Measurements from ENCODE around the gene EIF4E1B. TPM values are rescaled to one million over a fixed set of nuclear protein-coding genes. Genes with fewer than 3 reads are reported as not detected.
A peak's percentile ranks its signal among the peaks of the same experiment; 100 is the strongest.

EIF4E1B gene
- total and polyA plus RNA-seq, 12 donors, result not detected

GRCh38 chr5:176620333-176620981 is 10.0 kb upstream of the EIF4E1B start:
- ATAC-seq (peak in 6 of 8 donors; percentile 13 to 29 (median 22)), DNase-seq (no peak)
- WGBS, 2 donors, result 5 to 6% methylated on average over 32 of the region's 32 CpGs
- peaks cover 0 to 29% (median 23%) of the 10 kb centered on the region in 9 donors for H3K4me1 ChIP-seq
- TF ChIP-seq CTCF (IDR thresholded peaks at IDR 0.05), result no peak
- intact Hi-C loops (cut with DNase I), result no loop called here
- no peak overlapping the region for H3K27ac ChIP-seq
- no peaks in the 10 kb centered on the region for H3K9me3 ChIP-seq
- peak overlapping the region in 1 of 10 donors; percentile 14 for H3K4me3 ChIP-seq
- H3K36me3 ChIP-seq, result no peaks in the 10 kb centered on the region
- H3K27me3 ChIP-seq, result peaks cover 9 to 97% (median 91%) of the 10 kb centered on the region in 7 donors

GRCh38 chr5:176621661-176622079 is 8.8 kb upstream of the EIF4E1B start:
- H3K27me3 ChIP-seq, result peaks cover 9 to 96% (median 91%) of the 10 kb centered on the region in 7 donors
- 31 to 36% methylated on average over 13 of the region's 13 CpGs for WGBS, 2 donors
- H3K36me3 ChIP-seq, result no peaks in the 10 kb centered on the region
- no peak for TF ChIP-seq CTCF (IDR thresholded peaks at IDR 0.05)
- peak in 5 of 8 donors; percentile 21 to 43 (median 29) for ATAC-seq
- H3K4me3 ChIP-seq, result no peak overlapping the region
- peaks cover 0 to 29% (median 23%) of the 10 kb centered on the region in 9 donors for H3K4me1 ChIP-seq
- DNase-seq, result no peak
- H3K9me3 ChIP-seq, result no peaks in the 10 kb centered on the region
- intact Hi-C loops (cut with DNase I), result no loop called here
- no peak overlapping the region for H3K27ac ChIP-seq

GRCh38 chr5:176624142-176624541 is 6.3 kb upstream of the EIF4E1B start:
- intact Hi-C loops (cut with DNase I), result no loop called here

GRCh38 chr5:176624938-176625337 is 5.5 kb upstream of the EIF4E1B start:
- intact Hi-C loops (cut with DNase I), result loop anchor here in 1 of 10 donors (5.0 kb wide), 1 partner anchor 48 kb away; no protein-coding TSS in a partner anchor
- no peaks in the 10 kb centered on the region for H3K9me3 ChIP-seq
- 61 to 67% methylated on average over 9 of the region's 9 CpGs for WGBS, 2 donors
- H3K4me3 ChIP-seq, result no peak overlapping the region
- H3K36me3 ChIP-seq, result no peaks in the 10 kb centered on the region
- DNase-seq (no peak), ATAC-seq (no peak)
- no peak for TF ChIP-seq CTCF (IDR thresholded peaks at IDR 0.05)
- peaks cover 3 to 27% (median 16%) of the 10 kb centered on the region in 9 donors for H3K4me1 ChIP-seq
- H3K27ac ChIP-seq, result no peak overlapping the region
- peaks cover 11 to 96% (median 91%) of the 10 kb centered on the region in 7 donors for H3K27me3 ChIP-seq

More at GRCh38 chr5:176624142-176624541, 6.3 kb upstream of the EIF4E1B start:
- ATAC-seq (no peak), DNase-seq (no peak)
- no peak for TF ChIP-seq CTCF (IDR thresholded peaks at IDR 0.05)
- Histone ChIP-seq H3K36me3 (no peaks in the 10 kb centered on the region), H3K4me3 (no peak overlapping the region), H3K4me1 (peaks cover 0 to 27% (median 19%) of the 10 kb centered on the region in 9 donors), H3K27ac (no peak overlapping the region), H3K9me3 (no peaks in the 10 kb centered on the region), H3K27me3 (peaks cover 9 to 96% (median 91%) of the 10 kb centered on the region in 7 donors)
- 71 to 78% methylated on average over 4 of the region's 4 CpGs for WGBS, 2 donors

Data from heart right ventricle (tissue), 16 donors.